OCI-LY3 (cell line): Measurements from ENCODE around the gene MYZAP.

ENCODE experiments used
- H2AFZ ChIP-seq: fragments of 200-600, 300-600 bp; shearing (Covaris generic); 2 replicates; pipeline ENCODE4 v1.6.0; 2014; ENCODE audit warnings: antibody characterized with exemption, low read depth, low read length
- H3K27ac ChIP-seq: fragments of 200-600, 300-600 bp; sonication (generic); 2 replicates; pipeline ENCODE4 v1.5.1; 2014; ENCODE audit warnings: mild to moderate bottlenecking, low read length, moderate library complexity, mixed read lengths
- H3K27me3 ChIP-seq: fragments of 200-600, 300-600 bp; sonication (generic); 2 replicates; pipeline ENCODE4 v1.6.1; 2014; ENCODE audit warnings: low read depth, low read length, mixed read lengths
- H3K36me3 ChIP-seq: fragments of 200-600, 300-600 bp; sonication (generic); replicated peaks from 2 replicates; pipeline ENCODE3; 2014; ENCODE audit warnings: low read depth, low read length, mixed read lengths
- H3K4me1 ChIP-seq: fragments of 300-600, 200-600 bp; sonication (generic); 2 replicates; pipeline ENCODE4 v1.6.1; 2014; ENCODE audit warnings: low read length, mixed read lengths
- H3K4me2 ChIP-seq: fragments of 200-600, 300-600 bp; sonication (generic); 2 replicates; pipeline ENCODE4 v1.6.1; 2014; ENCODE audit warnings: low read length, mixed read lengths
- H3K4me3 ChIP-seq: fragments of 300-600, 200-600 bp; sonication (generic); 2 replicates; pipeline ENCODE4 v1.5.1; 2014; ENCODE audit warnings: antibody characterized with exemption, mild to moderate bottlenecking, low read length, moderate library complexity
- H3K79me2 ChIP-seq: fragments of 300-600, 200-600 bp; shearing (Covaris generic); 2 replicates; pipeline ENCODE4 v1.6.1; 2014; ENCODE audit warnings: mild to moderate bottlenecking, low read length, mixed read lengths
- H3K9ac ChIP-seq: fragments of 300-600, 200-600 bp; shearing (Covaris generic); 2 replicates; pipeline ENCODE4 v1.6.0; 2014; ENCODE audit warnings: mild to moderate bottlenecking, low read length, moderate library complexity
- H3K9me3 ChIP-seq: fragments of 200-600, 300-600 bp; shearing (Covaris generic); 2 replicates; pipeline ENCODE4 v1.6.1; 2014; ENCODE audit warnings: low read length, mixed read lengths; ENCODE audit not compliant: insufficient read depth
- H4K20me1 ChIP-seq: fragments of 200-600, 300-600 bp; sonication (generic); 2 replicates; pipeline ENCODE4 v1.6.1; 2016; ENCODE audit warnings: low read length, mixed read lengths; ENCODE audit not compliant: insufficient read depth
- EZH2phosphoT487 ChIP-seq: fragments of 200-600 bp; shearing (Covaris generic); IDR thresholded peaks from 2 replicates; pipeline ENCODE4 v1.6.1; 2018; ENCODE audit warnings: antibody characterized with exemption, mixed run types, low read depth
- TF ChIP-seq, protein P1 (sequence below): fragments of 200-600, 300-600 bp; sonication (generic); IDR thresholded peaks from 2 replicates; pipeline ENCODE4 v1.5.1; 2014; ENCODE audit warnings: antibody characterized with exemption, low read length, low read depth

Gene MYZAP

DNA sequence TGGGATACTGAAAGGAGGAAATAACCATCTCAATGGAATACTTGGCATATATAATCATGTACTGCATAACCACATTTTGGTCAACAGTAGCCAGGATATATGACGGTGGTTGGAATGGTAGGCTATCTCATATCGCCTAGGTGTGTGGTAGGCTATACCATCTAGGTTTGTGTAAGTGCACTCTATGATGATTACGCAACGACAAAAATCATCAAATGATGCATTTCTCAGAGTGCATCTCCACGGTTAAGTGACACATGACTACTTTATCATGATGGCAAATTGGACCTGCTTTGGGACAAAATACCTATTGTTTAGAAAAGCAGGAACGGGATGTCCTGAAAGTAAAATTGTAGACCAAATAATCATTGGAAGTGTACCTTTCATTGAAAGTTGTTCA, 2.8 kb downstream of the MYZAP start:
- no peaks in the 10 kb centered on the region for H3K27me3 ChIP-seq
- no peak overlapping the region for H3K4me2 ChIP-seq
- H3K27ac ChIP-seq, result no peak overlapping the region
- H3K79me2 ChIP-seq, result no peaks in the 10 kb centered on the region
- no peak for TF ChIP-seq EZH2phosphoT487
- TF ChIP-seq, protein P1, sequence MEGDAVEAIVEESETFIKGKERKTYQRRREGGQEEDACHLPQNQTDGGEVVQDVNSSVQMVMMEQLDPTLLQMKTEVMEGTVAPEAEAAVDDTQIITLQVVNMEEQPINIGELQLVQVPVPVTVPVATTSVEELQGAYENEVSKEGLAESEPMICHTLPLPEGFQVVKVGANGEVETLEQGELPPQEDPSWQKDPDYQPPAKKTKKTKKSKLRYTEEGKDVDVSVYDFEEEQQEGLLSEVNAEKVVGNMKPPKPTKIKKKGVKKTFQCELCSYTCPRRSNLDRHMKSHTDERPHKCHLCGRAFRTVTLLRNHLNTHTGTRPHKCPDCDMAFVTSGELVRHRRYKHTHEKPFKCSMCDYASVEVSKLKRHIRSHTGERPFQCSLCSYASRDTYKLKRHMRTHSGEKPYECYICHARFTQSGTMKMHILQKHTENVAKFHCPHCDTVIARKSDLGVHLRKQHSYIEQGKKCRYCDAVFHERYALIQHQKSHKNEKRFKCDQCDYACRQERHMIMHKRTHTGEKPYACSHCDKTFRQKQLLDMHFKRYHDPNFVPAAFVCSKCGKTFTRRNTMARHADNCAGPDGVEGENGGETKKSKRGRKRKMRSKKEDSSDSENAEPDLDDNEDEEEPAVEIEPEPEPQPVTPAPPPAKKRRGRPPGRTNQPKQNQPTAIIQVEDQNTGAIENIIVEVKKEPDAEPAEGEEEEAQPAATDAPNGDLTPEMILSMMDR, result no peak
- H3K9ac ChIP-seq, result no peak overlapping the region
- H3K4me1 ChIP-seq, result peaks cover 7% of the 10 kb centered on the region
- no peaks in the 10 kb centered on the region for H4K20me1 ChIP-seq
- no peak overlapping the region for H2AFZ ChIP-seq
- no peak overlapping the region for H3K4me3 ChIP-seq
- H3K36me3 ChIP-seq, result no peaks in the 10 kb centered on the region
- H3K9me3 ChIP-seq, result no peaks in the 10 kb centered on the region

DNA sequence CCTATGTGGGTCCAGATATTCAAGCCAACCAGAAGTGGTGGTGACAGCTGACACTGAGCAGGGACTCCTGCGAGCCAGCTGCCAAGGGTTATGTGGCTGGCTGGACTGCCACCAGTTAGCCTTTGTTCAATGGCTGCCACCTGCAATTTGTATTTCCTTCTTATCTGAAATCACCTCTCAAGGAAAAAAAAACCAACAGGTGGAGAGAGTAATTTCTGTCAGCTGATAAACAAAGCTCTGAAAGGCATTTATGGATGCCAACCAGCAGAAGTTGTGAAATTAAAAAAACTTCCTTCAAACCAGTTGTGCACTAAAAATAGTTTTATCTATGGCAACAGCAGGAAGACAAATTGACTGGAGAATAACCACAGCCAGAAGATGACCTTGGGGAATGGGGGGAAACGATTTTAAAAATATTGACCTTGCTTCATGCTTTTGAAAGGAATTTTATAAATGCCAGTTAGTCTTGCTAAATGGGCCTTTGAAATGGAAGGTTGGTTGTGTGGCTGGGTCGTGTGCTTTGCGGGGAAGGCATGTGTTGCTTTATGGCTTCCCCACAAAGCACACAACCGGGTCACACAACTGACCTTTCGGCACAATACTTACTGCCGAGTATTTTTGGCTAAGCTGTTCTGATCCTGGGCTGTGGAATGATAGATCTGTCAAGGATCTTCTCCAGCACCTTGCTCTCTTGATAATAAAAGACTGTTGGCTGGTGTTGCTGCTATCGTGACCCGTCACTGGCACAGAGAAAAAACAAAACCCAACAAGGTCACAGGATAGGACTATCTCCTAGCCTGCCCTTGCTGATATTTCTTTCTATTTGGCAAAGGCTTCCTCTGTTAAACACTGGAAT, 3.5 kb downstream of the MYZAP start:
- 0 out of 2 replicates have a peak, but pooled peaks cover 3% of the 10 kb centered on the region for H3K4me1 ChIP-seq
- H2AFZ ChIP-seq, result no peak overlapping the region
- no peak overlapping the region for H3K4me2 ChIP-seq
- no peak overlapping the region for H3K27ac ChIP-seq
- no peaks in the 10 kb centered on the region for H3K36me3 ChIP-seq
- no peaks in the 10 kb centered on the region for H3K27me3 ChIP-seq
- no peaks in the 10 kb centered on the region for H4K20me1 ChIP-seq
- no peak overlapping the region for H3K4me3 ChIP-seq
- H3K9ac ChIP-seq, result no peak overlapping the region
- no peaks in the 10 kb centered on the region for H3K79me2 ChIP-seq
- no peak for TF ChIP-seq EZH2phosphoT487
- H3K9me3 ChIP-seq, result no peaks in the 10 kb centered on the region

DNA sequence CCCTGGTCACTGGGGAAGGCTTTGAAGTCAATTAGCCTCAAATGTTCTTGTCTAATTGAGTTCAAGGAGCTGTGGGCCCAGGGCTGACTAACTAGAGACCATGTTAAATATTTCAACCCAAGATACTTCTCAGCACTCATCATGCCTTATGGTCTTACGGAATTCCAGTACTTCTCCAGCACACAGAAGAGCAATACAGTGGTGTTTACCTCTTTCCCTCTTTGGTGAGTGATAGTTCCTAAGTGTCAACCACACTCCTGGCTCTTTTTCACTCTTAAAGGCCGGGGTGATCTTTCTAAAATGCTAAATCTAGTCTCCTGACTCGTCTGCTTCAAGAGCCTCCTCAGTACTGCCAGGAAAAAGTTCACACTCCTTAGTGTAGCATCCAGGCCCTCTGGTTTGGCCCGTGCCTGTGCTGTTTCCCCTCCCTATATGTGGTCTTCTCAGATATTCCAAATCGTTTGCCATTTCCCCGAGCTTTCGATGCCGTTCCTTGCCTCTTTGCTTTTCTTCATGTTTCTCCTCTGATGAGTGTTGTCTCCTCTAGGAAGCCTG, 4.7 kb downstream of the MYZAP start:
- H3K27ac ChIP-seq, result no peak overlapping the region
- no peak overlapping the region for H3K4me3 ChIP-seq
- H3K27me3 ChIP-seq, result no peaks in the 10 kb centered on the region
- H3K36me3 ChIP-seq, result no peaks in the 10 kb centered on the region
- no peak overlapping the region for H3K4me2 ChIP-seq
- H3K4me1 ChIP-seq, result 0 out of 2 replicates have a peak, but pooled peaks cover 1% of the 10 kb centered on the region
- no peak overlapping the region for H2AFZ ChIP-seq
- H3K9ac ChIP-seq, result no peak overlapping the region
- H3K79me2 ChIP-seq, result no peaks in the 10 kb centered on the region
- TF ChIP-seq EZH2phosphoT487, result no peak
- TF ChIP-seq, protein P1, result no peak
- no peaks in the 10 kb centered on the region for H4K20me1 ChIP-seq
- no peaks in the 10 kb centered on the region for H3K9me3 ChIP-seq

DNA sequence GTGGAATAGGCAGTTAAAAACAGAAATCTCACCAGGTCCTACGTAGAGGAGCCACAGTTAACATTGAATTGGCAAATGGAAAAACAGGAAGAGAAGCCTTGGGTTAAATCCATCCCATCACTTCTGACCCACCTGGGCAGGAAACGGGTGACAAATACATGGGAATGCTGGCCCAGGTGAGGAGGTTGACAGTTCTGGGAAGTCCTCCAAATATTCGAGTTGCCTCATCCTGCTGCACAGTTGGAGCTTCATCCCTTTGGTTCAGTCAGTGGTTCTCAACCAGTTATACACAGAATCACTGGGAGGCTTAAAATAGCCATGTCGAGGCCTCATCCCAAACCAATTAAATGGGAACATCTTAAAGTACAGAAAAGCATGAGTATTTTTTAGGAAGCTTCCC, 5.3 kb downstream of the MYZAP start:
- H3K9ac ChIP-seq, result no peak overlapping the region
- H2AFZ ChIP-seq, result no peak overlapping the region
- no peak overlapping the region for H3K4me2 ChIP-seq
- TF ChIP-seq EZH2phosphoT487, result no peak
- TF ChIP-seq, protein P1, result no peak
- H3K27me3 ChIP-seq, result no peaks in the 10 kb centered on the region
- no peaks in the 10 kb centered on the region for H3K36me3 ChIP-seq
- no peak overlapping the region for H3K27ac ChIP-seq
- no peaks in the 10 kb centered on the region for H4K20me1 ChIP-seq
- no peaks in the 10 kb centered on the region for H3K79me2 ChIP-seq
- H3K4me1 ChIP-seq, result no peaks in the 10 kb centered on the region
- H3K4me3 ChIP-seq, result no peak overlapping the region
- H3K9me3 ChIP-seq, result no peaks in the 10 kb centered on the region
